Panc1 (cell line): ENCODE results near the gene STS. TPM values are rescaled to one million over a fixed set of nuclear protein-coding genes. Genes with fewer than 3 reads are reported as not detected.

Experiments used
- ATAC-seq: fragments of 200-7000 bp; cut with Tn5 transposase; 2 replicates; pipeline ENCODE4 v1.9.1; 2020; ENCODE audit warnings: mild to moderate bottlenecking, moderate library complexity
- BruUV-seq: library from RNA; stranded (reverse); fragments of 400-500 nt; replicated peaks from 2 replicates; lab custom pipeline; 2021; lab: Mats Ljungman, UMichigan
- CTCF ChIA-PET: fragments of 300-600 bp; sonication (Branson Sonifier 250); formaldehyde crosslinking; loops from one replicate; lab custom pipeline; 2022; ENCODE audit warnings: antibody characterized with exemption; lab: Charles Lee
- POLR2A ChIA-PET: fragments of 300-600 bp; sonication (Branson Sonifier 250); formaldehyde crosslinking; loops from one replicate; lab custom pipeline; 2022; ENCODE audit warnings: antibody characterized with exemption; lab: Charles Lee
- DNase-seq: peaks from one replicate; pipeline ENCODE4 v3.0.0-alpha.2; 2010; ENCODE audit warnings: low read depth, low spot score
- H3K27ac ChIP-seq: 2 replicates; pipeline ENCODE4 v1.5.1; 2011; ENCODE audit warnings: mild to moderate bottlenecking, low read length, inconsistent platforms
- H3K27me3 ChIP-seq: fragments of 200-500 bp; sonication (Bioruptor generic); 2 replicates; pipeline ENCODE4 v1.6.0; 2014; ENCODE audit warnings: low read length, inconsistent platforms; ENCODE audit not compliant: control insufficient read depth, insufficient read depth
- H3K36me3 ChIP-seq: fragments of 200-500 bp; sonication (Bioruptor generic); 2 replicates; pipeline ENCODE4 v1.5.1; 2014; ENCODE audit warnings: inconsistent platforms, mild to moderate bottlenecking, low read length, moderate library complexity; ENCODE audit not compliant: control insufficient read depth, insufficient read depth
- H3K4me1 ChIP-seq: 2 replicates; pipeline ENCODE4 v1.5.1; 2011; ENCODE audit warnings: inconsistent platforms, mild to moderate bottlenecking, low read length, moderate library complexity; ENCODE audit not compliant: control insufficient read depth, insufficient read depth
- H3K4me3 ChIP-seq, 2 experiments: 2 replicates each; pipeline ENCODE4 v1.5.1; 2011 to 2012; ENCODE audit warnings: low read depth in 2 of 2, low read length in 2 of 2, mild to moderate bottlenecking in 2 of 2, inconsistent platforms in 1 of 2, moderate library complexity in 1 of 2
- H3K9me3 ChIP-seq: fragments of 200-500 bp; sonication (Bioruptor generic); 2 replicates; pipeline ENCODE4 v1.5.1; 2014; ENCODE audit warnings: low read depth, mild to moderate bottlenecking, inconsistent platforms, low read length, moderate library complexity; ENCODE audit not compliant: control insufficient read depth, insufficient read depth
- CTCF ChIP-seq: fragments of 450-650 bp; IDR thresholded peaks from 2 replicates; pipeline ENCODE4 v1.5.1; 2017; ENCODE audit warnings: mild to moderate bottlenecking
- POLR2AphosphoS5 ChIP-seq: IDR thresholded peaks from 2 replicates; pipeline ENCODE4 v1.6.1; 2012; ENCODE audit warnings: mild to moderate bottlenecking, low read depth, low read length, moderate library complexity
- SIN3A ChIP-seq: IDR thresholded peaks from 2 replicates; pipeline ENCODE4 v1.6.1; 2012; ENCODE audit warnings: low read depth, mild to moderate bottlenecking, low read length, moderate library complexity, borderline replicate concordance; ENCODE audit not compliant: insufficient read depth
- TCF7L2 ChIP-seq: IDR thresholded peaks from 2 replicates; pipeline ENCODE4 v1.6.1; 2011; ENCODE audit warnings: mild to moderate bottlenecking, low read depth, low read length, inconsistent platforms
- in situ Hi-C: cut with HindIII; loops from 2 replicates; pipeline ENCODE4 v1.10.0; 2016; ENCODE audit warnings: low sequenced_read_pairs, low pct_unique_long_range_greater_than_20kb
- intact Hi-C: fragments of 100-400 bp; cut with micrococcal nuclease; formaldehyde crosslinking; loops from one replicate; pipeline ENCODE4 v1.10.0; 2022; ENCODE audit not compliant: unreplicated experiment
- total RNA-seq: library from RNA; stranded (reverse); gene quantifications from one replicate; pipeline ENCODE4 v1.2.1, GENCODE V29; 2021; ENCODE audit not compliant: unreplicated experiment
- TF ChIP-seq, protein P1 (sequence below), 2 experiments: IDR thresholded peaks; 2 replicates each; pipeline ENCODE4 v1.6.1; 2011 to 2012; ENCODE audit warnings: low read depth in 2 of 2, control low read depth in 1 of 2, low read length in 1 of 2, mild to moderate bottlenecking in 1 of 2, moderate library complexity in 1 of 2; ENCODE audit not compliant: insufficient read depth in 1 of 2

The STS gene
- total RNA-seq, 1 experiment from 2014 or later: 2.0 TPM

- in situ Hi-C loops (no loop called here), intact Hi-C loops (no loop called here)
- H3K4me3 ChIP-seq: no peak overlapping the region
- TF ChIP-seq, protein P1, sequence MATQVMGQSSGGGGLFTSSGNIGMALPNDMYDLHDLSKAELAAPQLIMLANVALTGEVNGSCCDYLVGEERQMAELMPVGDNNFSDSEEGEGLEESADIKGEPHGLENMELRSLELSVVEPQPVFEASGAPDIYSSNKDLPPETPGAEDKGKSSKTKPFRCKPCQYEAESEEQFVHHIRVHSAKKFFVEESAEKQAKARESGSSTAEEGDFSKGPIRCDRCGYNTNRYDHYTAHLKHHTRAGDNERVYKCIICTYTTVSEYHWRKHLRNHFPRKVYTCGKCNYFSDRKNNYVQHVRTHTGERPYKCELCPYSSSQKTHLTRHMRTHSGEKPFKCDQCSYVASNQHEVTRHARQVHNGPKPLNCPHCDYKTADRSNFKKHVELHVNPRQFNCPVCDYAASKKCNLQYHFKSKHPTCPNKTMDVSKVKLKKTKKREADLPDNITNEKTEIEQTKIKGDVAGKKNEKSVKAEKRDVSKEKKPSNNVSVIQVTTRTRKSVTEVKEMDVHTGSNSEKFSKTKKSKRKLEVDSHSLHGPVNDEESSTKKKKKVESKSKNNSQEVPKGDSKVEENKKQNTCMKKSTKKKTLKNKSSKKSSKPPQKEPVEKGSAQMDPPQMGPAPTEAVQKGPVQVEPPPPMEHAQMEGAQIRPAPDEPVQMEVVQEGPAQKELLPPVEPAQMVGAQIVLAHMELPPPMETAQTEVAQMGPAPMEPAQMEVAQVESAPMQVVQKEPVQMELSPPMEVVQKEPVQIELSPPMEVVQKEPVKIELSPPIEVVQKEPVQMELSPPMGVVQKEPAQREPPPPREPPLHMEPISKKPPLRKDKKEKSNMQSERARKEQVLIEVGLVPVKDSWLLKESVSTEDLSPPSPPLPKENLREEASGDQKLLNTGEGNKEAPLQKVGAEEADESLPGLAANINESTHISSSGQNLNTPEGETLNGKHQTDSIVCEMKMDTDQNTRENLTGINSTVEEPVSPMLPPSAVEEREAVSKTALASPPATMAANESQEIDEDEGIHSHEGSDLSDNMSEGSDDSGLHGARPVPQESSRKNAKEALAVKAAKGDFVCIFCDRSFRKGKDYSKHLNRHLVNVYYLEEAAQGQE (IDR thresholded peaks at IDR 0.05; ENCODE audit: insufficient read depth in 1 of 2, low read depth in 2 of 2, low read length in 1 of 2): no peak
- TF ChIP-seq TCF7L2 (no peak), POLR2AphosphoS5 (no peak), SIN3A (no peak), CTCF (no peak)
- no peak for DNase-seq
- POLR2A ChIA-PET: no interaction called here
- no TSS peak for BruUV-seq
- no peak for ATAC-seq
- no peaks in the 10 kb centered on the region for H3K4me1 ChIP-seq
- no peaks in the 10 kb centered on the region for H3K36me3 ChIP-seq
- H3K27ac ChIP-seq: no peak overlapping the region
- no peaks in the 10 kb centered on the region for H3K9me3 ChIP-seq
- H3K27me3 ChIP-seq: no peaks in the 10 kb centered on the region
- CTCF ChIA-PET: no interaction called here
These were observed 45.4 kb upstream of the STS start for GRCh38 chrX:7102119-7102518.

DNA sequence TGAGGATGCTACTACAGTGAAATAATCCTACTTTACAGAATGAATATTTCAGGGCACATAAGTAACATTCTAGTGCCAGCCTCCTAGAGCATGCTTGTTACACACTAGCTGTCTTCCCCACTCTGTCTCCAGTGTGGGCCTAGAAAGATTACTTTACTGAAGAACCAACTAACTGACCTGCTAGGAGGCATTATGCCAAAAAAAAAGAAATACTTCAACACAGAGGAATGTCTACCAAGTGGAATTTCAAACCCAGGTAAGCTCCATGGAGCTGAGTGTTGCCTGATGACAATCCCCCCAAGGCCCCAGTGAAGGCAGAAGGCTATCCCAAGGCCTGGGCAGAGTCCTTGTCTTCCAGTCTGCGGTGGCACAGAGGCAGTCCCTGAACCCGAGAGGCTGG, 40.9 kb upstream of the STS start:
- TF ChIP-seq SIN3A (no peak), POLR2AphosphoS5 (no peak), CTCF (no peak), TCF7L2 (no peak)
- TF ChIP-seq, protein P1 (IDR thresholded peaks at IDR 0.05; ENCODE audit: insufficient read depth in 1 of 2, low read depth in 2 of 2, low read length in 1 of 2): no peak
- Histone ChIP-seq H3K9me3 (no peaks in the 10 kb centered on the region), H3K4me1 (no peaks in the 10 kb centered on the region), H3K4me3 (no peak overlapping the region), H3K27ac (no peak overlapping the region), H3K27me3 (no peaks in the 10 kb centered on the region), H3K36me3 (no peaks in the 10 kb centered on the region)
- ChIA-PET POLR2A (no interaction called here), CTCF (no interaction called here)
- intact Hi-C loops: no loop called here
- DNase-seq: no peak
- in situ Hi-C loops: no loop called here
- no TSS peak for BruUV-seq
- ATAC-seq: no peak
